Measurements from ENCODE around the gene ARHGEF12.

- TF ChIP-seq CTCF (IDR thresholded peaks at IDR 0.05), result no peak
- no peak for TF ChIP-seq POLR2A (IDR thresholded peaks at IDR 0.05)
These were observed 45.2 kb downstream of the ARHGEF12 start for GRCh38 chr11:120381401-120381800.

Data from thyroid gland (tissue), 4 donors.